Liver (tissue), 3 donors: ENCODE data around the gene SPATA17.

ENCODE experiments used
- CTCF ChIP-seq: fragments of 150-350 bp; IDR thresholded peaks from 2 replicates; pipeline ENCODE4 v1.5.1; 2017; ENCODE audit warnings: improper control_type of control experiment, low read depth, low read length; ENCODE audit not compliant: missing input control
- EGR1 ChIP-seq, 2 donors: IDR thresholded peaks; 2 replicates each; pipeline ENCODE4 v1.6.1; 2016 to 2018; ENCODE audit warnings: antibody characterized with exemption in 2 of 2, low read depth in 2 of 2
- GABPA ChIP-seq, 2 donors: IDR thresholded peaks in 1 of 2; conservative IDR thresholded peaks in 1 of 2; 2 replicates each; pipeline ENCODE4 v1.6.1; 2016; ENCODE audit warnings: antibody characterized with exemption in 2 of 2, mild to moderate bottlenecking in 1 of 2, moderate library complexity in 1 of 2
- RAD21 ChIP-seq, 2 donors: IDR thresholded peaks; 2 replicates each; pipeline ENCODE4 v1.6.1; 2016; ENCODE audit warnings: antibody characterized with exemption in 2 of 2, mild to moderate bottlenecking in 2 of 2
- RXRA ChIP-seq, 2 donors: IDR thresholded peaks; 2 replicates each; pipeline ENCODE4 v1.6.1; 2017 to 2018; ENCODE audit warnings: antibody characterized with exemption in 2 of 2, mild to moderate bottlenecking in 1 of 2
- TF ChIP-seq, protein P1 (sequence below): IDR thresholded peaks from 2 replicates; pipeline ENCODE4 v1.6.1; 2016; ENCODE audit warnings: antibody characterized with exemption, mild to moderate bottlenecking
- donor health status: healthy.
- donor health status: healthy.

DNA sequence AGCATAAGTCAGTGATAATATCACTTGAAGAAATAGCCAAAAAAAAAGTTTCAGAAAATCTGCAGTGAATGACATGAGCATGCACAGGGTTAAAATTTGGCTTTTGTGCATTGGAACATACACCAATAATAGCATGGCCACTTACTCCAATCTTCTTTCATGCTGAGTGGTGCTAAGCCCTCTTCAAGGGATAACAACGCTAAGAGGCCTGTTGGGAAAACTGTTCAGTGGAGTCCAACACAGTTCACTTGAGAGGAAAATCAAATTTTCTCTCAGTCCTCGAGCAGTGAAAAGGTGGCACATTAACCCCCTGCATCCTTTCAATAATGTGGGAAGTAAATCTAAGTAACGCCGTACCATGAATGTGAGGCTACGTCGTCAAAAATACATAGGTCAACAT is 264.7 kb downstream of the SPATA17 start:
- no peak for TF ChIP-seq CTCF
- no peak for TF ChIP-seq RXRA (IDR thresholded peaks at IDR 0.05)
- no peak for TF ChIP-seq RAD21 (IDR thresholded peaks at IDR 0.05)
- TF ChIP-seq GABPA (IDR thresholded peaks at IDR 0.05 in 1 of 2, conservative IDR thresholded peaks at IDR 0.05 in 1 of 2) = no peak
- TF ChIP-seq, protein P1, sequence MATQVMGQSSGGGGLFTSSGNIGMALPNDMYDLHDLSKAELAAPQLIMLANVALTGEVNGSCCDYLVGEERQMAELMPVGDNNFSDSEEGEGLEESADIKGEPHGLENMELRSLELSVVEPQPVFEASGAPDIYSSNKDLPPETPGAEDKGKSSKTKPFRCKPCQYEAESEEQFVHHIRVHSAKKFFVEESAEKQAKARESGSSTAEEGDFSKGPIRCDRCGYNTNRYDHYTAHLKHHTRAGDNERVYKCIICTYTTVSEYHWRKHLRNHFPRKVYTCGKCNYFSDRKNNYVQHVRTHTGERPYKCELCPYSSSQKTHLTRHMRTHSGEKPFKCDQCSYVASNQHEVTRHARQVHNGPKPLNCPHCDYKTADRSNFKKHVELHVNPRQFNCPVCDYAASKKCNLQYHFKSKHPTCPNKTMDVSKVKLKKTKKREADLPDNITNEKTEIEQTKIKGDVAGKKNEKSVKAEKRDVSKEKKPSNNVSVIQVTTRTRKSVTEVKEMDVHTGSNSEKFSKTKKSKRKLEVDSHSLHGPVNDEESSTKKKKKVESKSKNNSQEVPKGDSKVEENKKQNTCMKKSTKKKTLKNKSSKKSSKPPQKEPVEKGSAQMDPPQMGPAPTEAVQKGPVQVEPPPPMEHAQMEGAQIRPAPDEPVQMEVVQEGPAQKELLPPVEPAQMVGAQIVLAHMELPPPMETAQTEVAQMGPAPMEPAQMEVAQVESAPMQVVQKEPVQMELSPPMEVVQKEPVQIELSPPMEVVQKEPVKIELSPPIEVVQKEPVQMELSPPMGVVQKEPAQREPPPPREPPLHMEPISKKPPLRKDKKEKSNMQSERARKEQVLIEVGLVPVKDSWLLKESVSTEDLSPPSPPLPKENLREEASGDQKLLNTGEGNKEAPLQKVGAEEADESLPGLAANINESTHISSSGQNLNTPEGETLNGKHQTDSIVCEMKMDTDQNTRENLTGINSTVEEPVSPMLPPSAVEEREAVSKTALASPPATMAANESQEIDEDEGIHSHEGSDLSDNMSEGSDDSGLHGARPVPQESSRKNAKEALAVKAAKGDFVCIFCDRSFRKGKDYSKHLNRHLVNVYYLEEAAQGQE = no peak
- TF ChIP-seq EGR1 (IDR thresholded peaks at IDR 0.05; ENCODE audit: low read depth in 2 of 2) = no peak
